Omental fat pad (tissue), 4 donors: ENCODE data around the gene ACVR1B. TPM values are rescaled to one million over a fixed set of nuclear protein-coding genes. Genes with fewer than 3 reads are reported as not detected.

Experiments
- ATAC-seq: fragments of 150-250 bp; one replicate; pipeline ENCODE4 v1.9.1; 2016; ENCODE audit warnings: mild to moderate bottlenecking, moderate library complexity; ENCODE audit not compliant: low FRiP score
- DNase-seq: peaks from one replicate; pipeline ENCODE4 v3.0.0-alpha.2; 2019; ENCODE audit warnings: low spot score
- total RNA-seq, 4 donors: library from RNA; depleted of rRNA; stranded (reverse); fragments of >200 nt; gene quantifications; one replicate each; pipeline ENCODE4 v1.1.0, GENCODE V29; 2016
- TF ChIP-seq, protein P1 (sequence below), 3 donors: fragments of 450-650 bp; IDR thresholded peaks; one replicate each; pipeline ENCODE4 v1.5.1; 2016 to 2017; ENCODE audit warnings: antibody characterized with exemption in 3 of 3, mild to moderate bottlenecking in 3 of 3, moderate library complexity in 2 of 3

The ACVR1B gene
- total RNA-seq, 4 donors from 2014 or later, result 15.9 to 42.2 (median 20.5) TPM

DNA sequence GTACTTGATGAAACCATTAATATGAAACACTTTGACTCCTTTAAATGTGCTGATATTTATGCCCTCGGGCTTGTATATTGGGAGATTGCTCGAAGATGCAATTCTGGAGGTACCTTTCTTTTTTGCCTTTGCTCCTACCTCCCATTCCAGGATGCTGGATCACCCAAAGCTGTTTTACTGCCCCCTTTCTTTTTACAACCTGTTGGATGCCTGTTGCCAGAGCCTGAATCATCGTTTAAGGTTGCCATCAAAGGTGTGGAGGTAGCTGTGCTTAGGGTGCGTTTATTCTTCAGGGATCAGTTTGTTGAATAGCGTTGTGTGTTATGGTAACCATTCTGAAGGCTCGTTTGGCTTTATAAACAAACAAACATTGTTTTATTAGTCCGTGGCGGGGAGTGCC is 35.3 kb downstream of the ACVR1B start:
- no peak for DNase-seq
- ATAC-seq, result no peak
- TF ChIP-seq, protein P1, sequence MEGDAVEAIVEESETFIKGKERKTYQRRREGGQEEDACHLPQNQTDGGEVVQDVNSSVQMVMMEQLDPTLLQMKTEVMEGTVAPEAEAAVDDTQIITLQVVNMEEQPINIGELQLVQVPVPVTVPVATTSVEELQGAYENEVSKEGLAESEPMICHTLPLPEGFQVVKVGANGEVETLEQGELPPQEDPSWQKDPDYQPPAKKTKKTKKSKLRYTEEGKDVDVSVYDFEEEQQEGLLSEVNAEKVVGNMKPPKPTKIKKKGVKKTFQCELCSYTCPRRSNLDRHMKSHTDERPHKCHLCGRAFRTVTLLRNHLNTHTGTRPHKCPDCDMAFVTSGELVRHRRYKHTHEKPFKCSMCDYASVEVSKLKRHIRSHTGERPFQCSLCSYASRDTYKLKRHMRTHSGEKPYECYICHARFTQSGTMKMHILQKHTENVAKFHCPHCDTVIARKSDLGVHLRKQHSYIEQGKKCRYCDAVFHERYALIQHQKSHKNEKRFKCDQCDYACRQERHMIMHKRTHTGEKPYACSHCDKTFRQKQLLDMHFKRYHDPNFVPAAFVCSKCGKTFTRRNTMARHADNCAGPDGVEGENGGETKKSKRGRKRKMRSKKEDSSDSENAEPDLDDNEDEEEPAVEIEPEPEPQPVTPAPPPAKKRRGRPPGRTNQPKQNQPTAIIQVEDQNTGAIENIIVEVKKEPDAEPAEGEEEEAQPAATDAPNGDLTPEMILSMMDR (IDR thresholded peaks at IDR 0.05), result no peak

DNA sequence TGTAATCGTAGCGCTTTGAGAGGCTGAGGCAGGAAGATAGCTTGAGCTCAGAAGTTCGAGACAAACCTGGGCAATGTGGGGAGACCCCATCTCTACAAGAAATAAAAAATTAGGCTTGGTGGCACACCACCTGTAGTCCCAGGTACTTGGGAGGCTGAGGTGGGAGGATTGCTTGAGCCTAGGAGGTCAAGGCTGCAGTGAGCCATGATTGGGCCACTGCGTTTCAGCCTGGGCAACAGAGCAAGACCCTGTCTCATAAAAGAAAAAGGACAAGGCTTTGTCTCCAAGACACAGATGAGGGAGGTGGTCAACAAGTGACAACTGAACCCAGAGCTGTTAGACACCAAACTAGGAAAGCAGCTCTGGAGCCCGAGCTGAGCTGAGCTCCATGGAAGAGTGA is 40.7 kb downstream of the ACVR1B start:
- ATAC-seq (no peak), DNase-seq (no peak)
- TF ChIP-seq, protein P1 (IDR thresholded peaks at IDR 0.05), result no peak

DNA sequence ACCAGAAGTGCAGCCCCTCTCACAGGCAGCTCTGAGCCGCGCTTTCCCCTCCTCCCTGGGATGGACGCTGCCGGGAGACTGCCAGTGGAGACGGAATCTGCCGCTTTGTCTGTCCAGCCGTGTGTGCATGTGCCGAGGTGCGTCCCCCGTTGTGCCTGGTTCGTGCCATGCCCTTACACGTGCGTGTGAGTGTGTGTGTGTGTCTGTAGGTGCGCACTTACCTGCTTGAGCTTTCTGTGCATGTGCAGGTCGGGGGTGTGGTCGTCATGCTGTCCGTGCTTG is 43.0 kb downstream of the ACVR1B start:
- no peak for ATAC-seq
- DNase-seq, result no peak
- TF ChIP-seq, protein P1 (IDR thresholded peaks at IDR 0.05), result no peak

DNA sequence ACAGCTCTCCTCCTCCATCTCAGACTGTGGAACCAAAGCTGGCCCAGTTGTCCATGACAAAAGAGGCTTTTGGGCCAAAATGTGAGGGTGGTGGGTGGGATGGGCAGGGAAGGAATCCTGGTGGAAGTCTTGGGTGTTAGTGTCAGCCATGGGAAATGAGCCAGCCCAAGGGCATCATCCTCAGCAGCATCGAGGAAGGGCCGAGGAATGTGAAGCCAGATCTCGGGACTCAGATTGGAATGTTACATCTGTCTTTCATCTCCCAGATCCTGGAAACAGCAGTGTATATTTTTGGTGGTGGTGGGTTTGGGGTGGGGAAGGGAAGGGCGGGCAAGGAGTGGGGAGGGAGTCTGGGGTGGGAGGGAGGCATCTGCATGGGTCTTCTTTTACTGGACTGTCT is 43.5 kb downstream of the ACVR1B start:
- ATAC-seq (no peak), DNase-seq (no peak)
- TF ChIP-seq, protein P1 (IDR thresholded peaks at IDR 0.05), result no peak

DNA sequence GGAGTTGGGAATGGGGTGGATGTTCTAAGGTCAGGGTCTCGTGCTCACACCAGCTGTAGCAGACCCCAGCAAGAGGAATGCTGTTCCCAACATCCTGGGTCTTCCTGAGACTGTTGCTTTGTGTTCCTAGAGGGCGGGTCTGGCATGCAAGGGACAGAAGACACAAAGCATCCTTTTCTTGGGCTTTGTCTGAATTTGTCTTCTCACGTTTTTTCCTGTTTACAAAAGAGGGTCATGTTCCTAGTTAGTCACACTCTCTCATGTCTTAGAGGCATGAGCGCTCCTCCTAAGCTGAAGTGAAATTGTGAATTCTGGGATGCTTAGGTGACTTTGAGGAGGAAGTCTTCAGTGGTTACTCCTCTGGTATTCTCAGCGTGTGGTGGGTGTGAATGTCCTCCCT is 45.6 kb downstream of the ACVR1B start:
- DNase-seq (no peak), ATAC-seq (no peak)
- TF ChIP-seq, protein P1 (IDR thresholded peaks at IDR 0.05), result no peak

DNA sequence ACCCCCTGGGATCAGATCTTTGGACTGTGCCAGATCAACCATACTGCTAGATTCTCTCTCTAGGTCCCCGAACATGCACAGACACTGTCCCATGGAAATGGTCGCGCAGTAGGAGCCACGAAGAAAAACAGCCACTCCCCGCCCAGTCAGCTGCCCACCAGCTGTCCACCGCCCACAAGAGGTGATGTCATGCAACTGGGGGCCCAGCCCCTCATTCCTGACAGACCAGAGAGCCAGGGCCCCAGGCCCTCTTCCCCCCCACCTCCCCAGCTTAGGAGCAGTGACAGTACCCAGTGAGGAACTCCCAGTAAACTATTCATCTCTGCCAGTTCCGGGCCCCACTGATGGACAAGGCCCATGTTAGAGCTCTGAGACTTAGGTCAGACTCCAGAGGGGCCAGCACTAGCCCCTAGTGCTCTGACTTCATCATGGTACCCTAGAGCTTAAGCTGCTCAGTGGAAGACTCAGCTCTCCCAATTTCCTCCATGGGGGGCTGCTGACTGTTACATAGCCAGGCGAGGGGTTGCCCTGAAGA is 51.6 kb downstream of the ACVR1B start:
- no peak for ATAC-seq
- no peak for DNase-seq
- TF ChIP-seq, protein P1 (IDR thresholded peaks at IDR 0.05), result no peak

DNA sequence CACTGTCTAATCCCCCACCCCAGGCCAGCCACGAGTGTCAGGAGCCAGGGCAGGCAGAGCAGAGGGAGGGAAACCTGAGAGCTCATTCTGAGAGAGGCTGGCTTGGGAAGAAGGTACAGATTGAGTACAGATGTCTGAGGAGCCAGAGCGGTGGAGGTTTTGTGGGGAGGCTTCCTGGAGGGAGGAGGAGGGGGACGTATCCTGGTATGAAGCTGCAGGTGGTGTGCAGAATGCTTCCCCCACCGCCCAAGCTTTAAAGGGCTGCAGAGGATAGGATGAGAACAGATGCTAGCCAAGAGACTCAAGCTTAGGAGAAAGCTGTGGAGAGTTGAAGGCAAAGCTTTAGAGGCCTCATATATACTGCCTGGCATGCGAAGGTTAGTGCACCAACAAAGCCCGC is 52.1 kb downstream of the ACVR1B start:
- no peak for ATAC-seq
- TF ChIP-seq, protein P1 (IDR thresholded peaks at IDR 0.05), result no peak
- DNase-seq, result no peak
